HG02870 (cell line): ENCODE results near the gene RAB18.
"Not testable (repeated sequence)": the region's sequence is repeated elsewhere in the genome, so short reads cannot be mapped to it uniquely, and the experiment has no call there.

ENCODE experiments used
- ATAC-seq: cut with Tn5 transposase; IDR thresholded peaks from one replicate; pipeline ENCODE4 v1.9.1; 2021; ENCODE audit warnings: mild to moderate bottlenecking, moderate library complexity; ENCODE audit not compliant: unreplicated experiment

RAB18 gene

GRCh38 chr10:27542812-27543211, 38.7 kb downstream of the RAB18 start:
- ATAC-seq: no peak

DNA sequence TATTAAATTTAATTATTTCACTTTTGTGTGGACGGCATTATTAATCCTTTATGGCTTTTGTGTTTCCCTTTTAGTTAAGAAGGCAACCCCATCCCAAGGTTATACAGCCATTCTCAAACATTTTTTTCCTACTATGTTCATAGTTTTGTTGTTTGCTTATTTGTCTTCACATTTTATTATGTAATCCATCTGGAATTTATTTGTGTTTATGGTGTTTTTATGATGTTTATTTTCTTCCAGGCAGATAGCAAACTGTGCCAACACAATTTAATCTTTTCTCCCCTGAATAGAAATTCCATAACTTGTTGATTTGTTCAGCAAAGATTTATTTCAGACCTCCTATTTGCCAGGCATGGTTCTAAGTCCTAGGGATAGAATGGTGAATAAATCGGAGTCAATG, 42.9 kb downstream of the RAB18 start:
- ATAC-seq: no peak

- no peak for ATAC-seq
Observed at GRCh38 chr10:27547482-27547881, 43.4 kb downstream of the RAB18 start.

DNA sequence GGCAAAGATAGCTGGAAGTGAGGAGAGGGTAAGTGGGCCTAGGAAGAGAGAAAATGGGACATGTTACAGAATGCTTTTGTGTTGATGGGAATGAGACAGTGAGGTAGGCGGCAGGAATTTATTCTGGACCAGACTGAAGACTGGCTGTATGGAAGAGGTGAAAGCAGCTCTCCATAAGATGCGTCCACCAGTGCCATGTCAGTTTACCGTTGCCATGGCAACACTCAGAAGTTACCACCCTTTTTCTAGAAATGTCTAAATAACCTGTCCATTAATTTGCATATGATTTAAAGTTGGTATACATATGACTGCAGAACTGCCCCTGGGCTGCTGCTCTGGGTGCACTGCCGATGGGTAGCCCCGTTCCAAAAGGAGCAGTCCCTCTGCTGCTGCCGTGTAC, 46.7 kb downstream of the RAB18 start:
- ATAC-seq: no peak

DNA sequence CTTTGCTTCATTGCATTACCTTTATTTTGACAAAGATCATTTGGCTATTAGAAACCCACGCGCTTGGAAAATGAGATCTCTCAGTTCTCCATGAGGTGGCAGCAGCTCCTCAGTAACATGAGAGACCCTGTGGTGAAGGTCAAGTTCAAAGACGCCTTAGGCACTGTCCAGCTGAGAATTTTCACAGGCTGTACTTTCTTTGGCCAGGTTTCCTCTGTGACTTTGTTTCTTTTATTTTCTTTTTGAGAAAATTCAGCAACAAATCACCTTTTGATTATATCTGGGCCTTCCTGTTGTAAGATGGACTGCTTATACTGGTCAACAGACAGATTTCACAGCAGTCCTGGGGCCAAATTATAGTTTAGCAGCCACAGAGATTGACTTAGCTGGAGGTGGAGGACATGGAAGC, 54.5 kb downstream of the RAB18 start:
- ATAC-seq: no peak

DNA sequence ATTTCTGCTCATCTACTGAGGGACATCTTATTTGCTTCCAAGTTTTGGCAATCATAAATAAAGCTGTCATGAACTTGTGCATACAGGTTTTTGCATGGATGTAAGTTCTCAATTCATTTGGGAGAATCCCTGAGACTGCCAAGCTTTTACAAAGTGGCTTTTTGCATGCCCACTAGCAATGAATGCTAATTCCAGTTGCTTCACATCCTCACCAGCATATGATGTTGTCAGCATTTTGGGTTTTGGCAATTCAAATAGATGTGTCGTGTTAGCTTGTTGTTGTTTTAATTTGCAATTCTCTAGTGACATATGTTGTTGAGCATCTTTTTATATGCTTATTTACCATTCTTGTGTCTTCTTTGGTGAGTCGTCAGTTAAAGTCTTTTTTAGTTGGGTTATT, 57.2 kb downstream of the RAB18 start:
- ATAC-seq: no peak

- ATAC-seq: no peak
Observed at GRCh38 chr10:27564398-27564797, 60.3 kb downstream of the RAB18 start.

DNA sequence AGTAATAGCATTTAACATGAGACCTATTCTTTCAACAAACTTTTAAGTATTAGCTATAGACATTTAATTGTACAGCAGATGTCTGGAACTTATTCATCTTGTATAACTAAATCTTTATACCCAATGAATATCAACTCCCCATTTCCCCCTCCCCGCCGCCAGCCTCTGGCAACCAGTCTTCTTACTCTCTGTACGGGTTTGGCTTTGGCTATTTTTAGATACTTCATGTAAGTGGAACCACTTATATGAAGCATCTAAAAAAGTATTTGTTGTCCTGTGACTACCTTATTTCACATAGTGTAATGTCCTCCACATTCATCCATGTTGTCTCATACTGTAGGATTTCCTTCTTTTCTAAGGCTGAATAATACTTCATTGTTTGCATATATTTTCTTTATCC, 60.8 kb downstream of the RAB18 start:
- ATAC-seq: no peak

DNA sequence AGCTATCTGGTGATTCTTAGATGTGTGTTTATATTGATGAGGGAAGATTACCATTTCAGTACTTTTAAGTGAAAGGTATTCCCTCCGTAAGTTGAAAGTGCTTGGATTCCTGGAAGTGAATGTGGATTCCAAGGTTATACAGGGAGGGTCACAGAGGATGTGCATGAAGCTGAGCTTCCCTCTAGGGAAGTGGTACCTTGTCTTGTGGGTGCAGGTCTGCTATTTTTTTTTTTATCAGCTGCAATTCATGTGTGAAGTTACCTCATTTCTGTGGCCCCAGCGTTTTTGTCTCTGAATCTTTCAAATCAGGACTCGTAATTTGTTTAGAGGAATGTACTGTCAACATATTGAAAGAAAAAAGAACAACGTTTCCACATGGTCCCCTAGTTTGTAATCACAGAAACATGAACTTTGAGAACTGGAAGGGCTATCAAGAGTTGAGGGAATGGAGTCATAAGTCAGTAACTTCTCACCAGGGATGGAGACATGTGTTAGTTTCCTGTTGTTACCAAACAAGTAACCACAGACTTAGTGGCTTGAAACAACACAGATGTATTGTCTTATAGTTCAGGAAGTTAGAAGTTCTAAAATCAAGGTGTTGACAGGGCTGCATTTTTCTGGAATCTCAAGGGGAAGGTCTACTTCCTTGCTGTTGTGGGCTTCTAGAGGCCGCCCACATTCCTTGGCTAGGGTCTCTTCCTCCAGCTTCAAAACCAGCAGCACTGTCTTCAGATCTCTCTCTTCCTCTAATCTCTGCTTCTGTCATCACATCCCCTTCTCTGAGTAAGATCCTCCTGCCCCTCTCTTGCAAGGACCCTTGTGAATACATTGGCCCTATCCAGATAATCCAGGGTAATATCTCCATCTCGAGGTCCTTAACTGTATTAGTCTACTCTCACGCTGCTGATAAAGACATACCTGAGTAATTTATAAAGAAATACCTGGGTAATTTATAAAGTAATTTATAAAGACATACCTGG, 64.4 kb downstream of the RAB18 start:
- ATAC-seq: no peak

DNA sequence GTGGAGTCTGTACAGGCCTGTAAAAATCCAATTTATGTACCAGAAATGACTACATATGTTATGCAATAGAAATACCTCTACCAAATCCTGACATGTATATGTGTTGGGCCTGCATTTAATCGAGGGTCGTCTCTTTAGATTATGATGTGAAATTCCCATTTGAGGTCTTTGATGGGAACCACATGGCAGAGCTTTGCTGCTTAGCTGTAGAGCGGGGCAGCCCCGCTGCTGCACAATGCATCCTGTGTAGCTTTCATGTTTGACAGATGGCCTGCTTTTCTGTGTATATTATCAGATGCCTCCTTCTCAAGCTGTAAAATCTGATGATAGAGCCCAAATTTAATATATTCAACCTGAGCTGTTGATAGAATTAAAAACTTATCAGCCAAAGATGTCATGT, 65.8 kb downstream of the RAB18 start:
- no peak for ATAC-seq

DNA sequence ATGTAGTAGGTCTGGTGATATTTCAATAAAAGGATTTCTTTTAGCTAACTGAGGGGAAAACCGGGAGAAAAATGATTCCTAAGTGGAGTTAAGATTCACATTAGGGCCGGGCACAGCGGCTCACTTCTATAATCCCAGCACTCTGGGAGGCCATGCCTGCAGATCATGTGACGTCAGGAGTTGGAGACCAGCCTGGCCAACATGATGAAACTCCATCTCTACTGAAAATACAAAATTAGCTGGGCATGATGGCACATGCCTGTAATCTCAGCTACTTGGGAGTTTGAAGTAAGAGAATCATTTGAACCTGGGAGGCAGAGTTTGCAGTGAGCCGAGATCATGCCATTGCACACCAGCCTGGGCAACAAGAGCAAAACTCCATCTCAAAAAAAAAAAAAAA, 72.9 kb downstream of the RAB18 start:
- not testable (repeated sequence) for ATAC-seq

DNA sequence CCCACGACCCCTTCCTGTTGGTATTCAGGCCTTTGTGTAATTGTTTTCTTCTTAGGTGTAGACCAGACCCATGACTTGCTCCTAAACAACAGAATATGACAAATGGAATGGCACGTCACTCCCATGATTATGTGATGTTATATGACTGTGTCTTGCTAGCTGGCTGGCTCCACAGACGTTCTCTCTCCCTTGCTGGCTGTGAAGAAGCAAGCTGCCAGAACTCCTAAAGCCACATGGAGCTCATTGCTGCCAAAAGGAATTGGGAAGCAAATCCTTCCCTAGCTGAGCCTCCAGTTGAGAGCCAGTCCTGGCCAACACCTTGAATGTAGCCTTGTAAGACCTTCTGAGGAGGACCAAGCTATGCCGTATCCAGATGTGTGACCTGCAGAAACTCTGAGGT, 74.2 kb downstream of the RAB18 start:
- ATAC-seq: no peak

DNA sequence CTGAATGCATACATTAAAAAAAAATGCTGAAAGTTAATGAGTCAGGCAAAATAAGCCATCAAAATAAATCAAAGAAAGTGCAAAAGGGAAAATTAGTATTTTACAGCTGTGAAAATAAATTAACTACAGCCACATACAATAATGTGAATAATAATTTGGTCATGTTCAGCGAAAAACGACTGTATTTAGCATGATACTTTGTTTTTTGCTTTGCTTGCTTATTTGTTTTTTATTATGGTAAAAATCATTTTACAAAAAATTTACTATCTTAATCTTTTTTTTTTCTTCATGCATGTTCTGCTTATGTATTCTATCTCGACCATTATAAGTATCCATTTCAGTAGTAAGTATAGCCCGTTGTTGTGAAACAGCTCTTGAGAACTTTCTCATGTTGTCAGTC, 77.1 kb downstream of the RAB18 start:
- ATAC-seq: no peak

DNA sequence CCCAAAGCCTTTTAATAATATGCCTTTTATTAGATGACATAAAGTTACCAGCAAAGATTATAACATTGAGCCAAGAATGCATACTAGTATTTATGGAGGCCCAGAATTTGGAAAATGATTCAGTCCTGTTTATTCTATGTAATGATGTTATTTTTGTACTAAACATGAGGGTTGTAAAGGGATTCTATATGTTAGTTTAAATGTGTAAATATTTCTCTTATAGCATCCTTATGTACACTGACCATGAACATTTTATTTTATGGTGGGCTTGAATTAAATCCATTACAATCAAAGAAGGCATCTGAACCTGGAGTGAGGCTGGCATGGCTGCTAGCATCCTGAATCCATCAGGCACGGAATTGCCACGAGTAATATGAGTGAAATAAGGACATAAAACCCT, 80.2 kb downstream of the RAB18 start:
- ATAC-seq: no peak
